Mucosa of descending colon (tissue), 3 donors: ENCODE data around the gene IQSEC3. TPM values are rescaled to one million over a fixed set of nuclear protein-coding genes. Genes with fewer than 3 reads are reported as not detected.

Source experiments
- ATAC-seq: fragments of 200-7000 bp; cut with Tn5 transposase; one replicate; pipeline ENCODE4 v1.9.1; 2020; ENCODE audit warnings: mild to moderate bottlenecking, moderate library complexity
- DNase-seq, 3 donors: peaks; one replicate each; pipeline ENCODE4 v3.0.0-alpha.2; 2020
- H3K36me3 ChIP-seq: fragments of 200-600 bp; one replicate; pipeline ENCODE4 v1.8.0; 2021; ENCODE audit warnings: low read depth, mild to moderate bottlenecking
- H3K4me1 ChIP-seq: fragments of 200-600 bp; one replicate; pipeline ENCODE4 v1.8.0; 2021; ENCODE audit warnings: low read depth, mild to moderate bottlenecking
- H3K4me3 ChIP-seq: fragments of 200-600 bp; one replicate; pipeline ENCODE4 v1.8.0; 2021; ENCODE audit warnings: mild to moderate bottlenecking
- H3K9me3 ChIP-seq: fragments of 200-600 bp; one replicate; pipeline ENCODE4 v1.8.0; 2021; ENCODE audit warnings: mild to moderate bottlenecking
- CTCF ChIP-seq: fragments of 200-600 bp; IDR thresholded peaks from one replicate; pipeline ENCODE4 v1.8.0; 2022; ENCODE audit warnings: antibody characterized with exemption, mild to moderate bottlenecking
- intact Hi-C, 2 donors: fragments of 100-400 bp; cut with DNase I in 1 of 2; cut with micrococcal nuclease in 1 of 2; formaldehyde crosslinking; loops; one replicate each; pipeline versions ENCODE4 v1.11.0 to v1.11.1; 2022; cut with DNase I, micrococcal nuclease
- total RNA-seq, 3 donors: library from RNA; stranded (reverse); fragmentation: NEBNext Ultra II Directional in 2 of 3; extraction: Animal tissue kit (Norgen Biotek cat#: 25700) in 2 of 3; gene quantifications; one replicate each; pipeline versions ENCODE4 v1.2.1 to v1.2.4, GENCODE V29; 2021 to 2023
- donor health status: DM: no; HTN: no; CAD: no; lungs with moderate emphysema.
- donor health status: DM: no; HTN: no; CAD: no.
- donor health status: DM: no; HTN: yes; CAD: no.

Gene IQSEC3
- total RNA-seq, 3 donors from 2014 or later = 0.23 to 2.3 (median 1.1) TPM

- no peaks in the 10 kb centered on the region for H3K36me3 ChIP-seq
- H3K4me1 ChIP-seq = peaks cover 10% of the 10 kb centered on the region
- H3K9me3 ChIP-seq = no peaks in the 10 kb centered on the region
- ATAC-seq (no peak), DNase-seq (no peak)
- intact Hi-C loops = no loop called here
- no peak for TF ChIP-seq CTCF
- H3K4me3 ChIP-seq = no peak overlapping the region
These were observed 78.9 kb downstream of the IQSEC3 start for GRCh38 chr12:145369-145960.

- Histone ChIP-seq H3K4me3 (no peak overlapping the region), H3K36me3 (no peaks in the 10 kb centered on the region), H3K4me1 (peaks cover 10% of the 10 kb centered on the region), H3K9me3 (no peaks in the 10 kb centered on the region)
- no peak for DNase-seq
- no peak for ATAC-seq
- no peak for TF ChIP-seq CTCF
- intact Hi-C loops = no loop called here
These were observed 80.7 kb downstream of the IQSEC3 start for GRCh38 chr12:147242-147641.

GRCh38 chr12:148676-149416 is 82.3 kb downstream of the IQSEC3 start:
- Histone ChIP-seq H3K4me3 (no peak overlapping the region), H3K36me3 (no peaks in the 10 kb centered on the region), H3K4me1 (peaks cover 7% of the 10 kb centered on the region), H3K9me3 (no peaks in the 10 kb centered on the region)
- DNase-seq (no peak), ATAC-seq (no peak)
- TF ChIP-seq CTCF = no peak
- intact Hi-C loops = no loop called here

- ATAC-seq (no peak), DNase-seq (no peak)
- no peak for TF ChIP-seq CTCF
- H3K9me3 ChIP-seq = no peaks in the 10 kb centered on the region
- no peaks in the 10 kb centered on the region for H3K4me1 ChIP-seq
- intact Hi-C loops = no loop called here
- H3K36me3 ChIP-seq = no peaks in the 10 kb centered on the region
- no peak overlapping the region for H3K4me3 ChIP-seq
These were observed 85.0 kb downstream of the IQSEC3 start for GRCh38 chr12:151579-151978.

- no peak overlapping the region for H3K4me3 ChIP-seq
- no peaks in the 10 kb centered on the region for H3K9me3 ChIP-seq
- peak; percentile 77 for ATAC-seq
- no peaks in the 10 kb centered on the region for H3K36me3 ChIP-seq
- H3K4me1 ChIP-seq = no peaks in the 10 kb centered on the region
- intact Hi-C loops = no loop called here
- TF ChIP-seq CTCF = no peak
- DNase-seq = no peak
These were observed 85.9 kb downstream of the IQSEC3 start for GRCh38 chr12:152440-152839.
